ENCODE results near the gene NFATC3.
"Not testable (repeated sequence)": the region's sequence is repeated elsewhere in the genome, so short reads cannot be mapped to it uniquely, and the experiment has no call there.

NFATC3 gene

GRCh38 chr16:68144008-68144407, 58.8 kb downstream of the NFATC3 start:
- no peak overlapping the region for H3K4me3 ChIP-seq (ENCODE audit: low read length)
- DNase-seq (ENCODE audit: low read depth): peak; percentile 24
- no peak for TF ChIP-seq CTCF (conservative IDR thresholded peaks at IDR 0.05; ENCODE audit: low read length)

- no peak overlapping the region for H3K4me3 ChIP-seq (ENCODE audit: low read length)
- no peak for TF ChIP-seq CTCF (conservative IDR thresholded peaks at IDR 0.05; ENCODE audit: low read length)
- peak; percentile 61 for DNase-seq (ENCODE audit: low read depth)
Observed at GRCh38 chr16:68146585-68146984, 61.4 kb downstream of the NFATC3 start.

- no peak for DNase-seq (ENCODE audit: low read depth)
- H3K4me3 ChIP-seq (ENCODE audit: low read length): no peak overlapping the region
- TF ChIP-seq CTCF (conservative IDR thresholded peaks at IDR 0.05; ENCODE audit: low read length): no peak
Observed at GRCh38 chr16:68147444-68147843, 62.3 kb downstream of the NFATC3 start.

- TF ChIP-seq CTCF (conservative IDR thresholded peaks at IDR 0.05; ENCODE audit: low read length): no peak
- DNase-seq (ENCODE audit: low read depth): no peak
- no peak overlapping the region for H3K4me3 ChIP-seq (ENCODE audit: low read length)
Observed at GRCh38 chr16:68149596-68149995, 64.4 kb downstream of the NFATC3 start.

DNA sequence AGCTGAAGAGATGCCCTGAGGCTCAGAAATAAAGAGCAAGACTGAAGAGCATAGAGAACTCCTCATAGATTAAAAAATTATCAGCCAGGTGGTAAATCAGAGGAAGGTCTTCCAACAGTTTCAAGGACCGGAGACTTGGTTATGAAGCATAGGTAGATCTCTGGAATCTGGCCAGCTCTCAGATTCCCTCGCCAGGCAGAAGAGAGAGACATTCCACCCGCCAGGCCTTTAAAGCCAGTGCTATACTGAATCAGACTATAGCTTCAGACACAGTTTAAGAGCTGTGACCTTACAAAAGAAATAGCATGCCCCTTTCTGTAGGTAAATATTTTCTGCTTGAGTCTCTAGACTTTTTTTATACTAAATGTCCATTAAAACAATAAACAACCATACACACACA, 70.3 kb downstream of the NFATC3 start:
- DNase-seq (ENCODE audit: low read depth): no peak
- TF ChIP-seq CTCF (conservative IDR thresholded peaks at IDR 0.05; ENCODE audit: low read length): no peak

DNA sequence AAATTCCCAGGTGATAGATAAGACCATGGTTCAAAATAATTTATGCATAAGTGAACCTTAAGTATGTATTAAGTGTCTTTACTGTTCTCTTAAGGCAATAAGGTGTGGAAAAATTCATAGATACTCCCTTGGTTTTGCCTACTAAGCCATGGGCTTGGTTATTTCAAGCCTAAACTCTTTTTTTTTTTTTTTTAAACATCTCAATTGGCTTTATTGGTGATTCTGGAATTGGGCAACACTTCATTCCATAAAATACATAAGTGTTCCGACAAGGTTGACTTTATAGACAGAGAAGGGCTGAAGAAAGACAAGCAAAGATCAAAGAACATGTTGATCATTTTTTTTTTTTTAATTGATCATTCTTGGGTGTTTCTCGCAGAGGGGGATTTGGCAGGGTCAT, 77.2 kb downstream of the NFATC3 start:
- DNase-seq (ENCODE audit: low read depth): no peak
- H3K4me3 ChIP-seq (ENCODE audit: low read length): no peak overlapping the region
- no peak for TF ChIP-seq CTCF (conservative IDR thresholded peaks at IDR 0.05; ENCODE audit: low read length)

More for the DNA sequence above, 70.3 kb downstream of the NFATC3 start:
- no peak overlapping the region for H3K4me3 ChIP-seq (ENCODE audit: low read length)

GRCh38 chr16:68163275-68163674, 78.1 kb downstream of the NFATC3 start:
- not testable (repeated sequence) for DNase-seq (ENCODE audit: low read depth); H3K4me3 ChIP-seq (ENCODE audit: low read length)

DNA sequence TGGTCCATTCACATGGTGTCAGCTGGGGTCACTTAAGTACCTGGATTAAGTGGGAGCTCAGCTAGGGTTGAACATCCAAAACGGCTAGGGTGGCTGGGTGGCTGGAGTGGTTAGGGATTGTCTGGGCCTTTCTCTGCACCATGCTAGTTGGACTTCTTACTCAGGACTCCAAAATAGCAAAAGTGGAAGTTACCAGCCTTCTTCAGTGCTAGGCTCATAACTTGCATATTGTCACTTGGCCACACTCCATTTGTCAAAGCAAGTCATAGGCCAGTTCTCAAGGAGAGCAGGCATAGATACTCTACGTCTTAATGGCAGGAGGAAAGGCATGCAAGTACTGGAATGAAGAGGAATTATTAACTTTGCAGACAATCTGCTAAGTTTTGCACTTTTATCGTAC, 81.1 kb downstream of the NFATC3 start:
- H3K4me3 ChIP-seq (ENCODE audit: low read length): no peak overlapping the region

More for the DNA sequence above, 81.1 kb downstream of the NFATC3 start:
- DNase-seq (ENCODE audit: low read depth): no peak
- no peak for TF ChIP-seq CTCF (conservative IDR thresholded peaks at IDR 0.05; ENCODE audit: low read length)
